A549 (cell line): ENCODE measurements around the gene HECTD4. TPM values are rescaled to one million over a fixed set of nuclear protein-coding genes. Genes with fewer than 3 reads are reported as not detected.

Experiments
- ATAC-seq, 2 experiments: fragments of 200-7000 bp in 1 of 2; fragments of >200 bp in 1 of 2; cut with Nextera tagmentation in 1 of 2; cut with Tn5 transposase in 1 of 2; 3 replicates each; pipeline versions ENCODE4 v1.8.0 to v1.9.1; 2018 to 2020; ENCODE audit warnings: mild to moderate bottlenecking in 1 of 2, moderate library complexity in 1 of 2
- CTCF ChIA-PET: fragments of 300-600 bp; sonication (Branson Sonifier 250); formaldehyde crosslinking; extraction: SDS; loops from one replicate; lab custom pipeline; 2021; ENCODE audit warnings: antibody characterized with exemption, inconsistent platforms; lab: Yijun Ruan, JAX
- POLR2A ChIA-PET: fragments of 350-600 bp; formaldehyde crosslinking; extraction: SDS; loops from one replicate; lab custom pipeline; 2021; ENCODE audit warnings: antibody characterized with exemption, inconsistent platforms; lab: Yijun Ruan, JAX
- DNase-seq, 2 experiments: peaks; one replicate each; pipeline versions ENCODE4 v3.0.0 to v3.0.0-alpha.2; 2011 to 2016; ENCODE audit warnings: low read depth in 1 of 2, low spot score in 1 of 2
- FAIRE-seq: peaks from 2 replicates; lab custom pipeline; 2011; peaks lifted over from hg19 to GRCh38; lab: Jason Lieb, UNC
- H3K27ac ChIP-seq, 2 experiments: fragments of >200 bp; sonication (Bioruptor Twin); formaldehyde crosslinking; 3 replicates each; pipeline ENCODE4 v1.5.1; 2016 to 2017
- H3K4me1 ChIP-seq: fragments of >200 bp; sonication (Bioruptor Twin); formaldehyde crosslinking; 3 replicates; pipeline ENCODE4 v1.6.1; 2016
- H3K4me2 ChIP-seq: fragments of >200 bp; sonication (Bioruptor Twin); formaldehyde crosslinking; 3 replicates; pipeline ENCODE4 v1.6.1; 2016
- H3K4me3 ChIP-seq: fragments of >200 bp; sonication (Bioruptor Twin); formaldehyde crosslinking; 3 replicates; pipeline ENCODE4 v1.5.1; 2016
- H3K9me3 ChIP-seq: fragments of >200 bp; sonication (Bioruptor Twin); formaldehyde crosslinking; 3 replicates; pipeline ENCODE4 v1.6.1; 2016
- BHLHE40 ChIP-seq: IDR thresholded peaks from 2 replicates; pipeline ENCODE4 v1.6.1; 2012; ENCODE audit warnings: low read depth, low read length, inconsistent platforms
- CBX2 ChIP-seq: fragments of 200-600 bp; sonication (generic); IDR thresholded peaks from 2 replicates; pipeline ENCODE4 v1.6.1; 2016; ENCODE audit warnings: low read depth, mild to moderate bottlenecking, borderline replicate concordance
- CEBPB ChIP-seq, 2 experiments: fragments of >200 bp in 1 of 2; sonication (Bioruptor Twin) in 1 of 2; formaldehyde crosslinking in 1 of 2; IDR thresholded peaks; 2 replicates each; pipeline ENCODE4 v1.6.1; 2012 to 2016
- CHD2 ChIP-seq: fragments of 150-350 bp; IDR thresholded peaks from 2 replicates; pipeline ENCODE4 v1.6.1; 2014; ENCODE audit warnings: low read length; ENCODE audit not compliant: partially characterized antibody
- EHF ChIP-seq: fragments of 250-450 bp; sonication (Bioruptor Pico); IDR thresholded peaks from 2 replicates; pipeline ENCODE4 v1.5.0; 2020; ENCODE audit warnings: mild to moderate bottlenecking
- ELK1 ChIP-seq: fragments of 150-350 bp; IDR thresholded peaks from 2 replicates; pipeline ENCODE4 v1.6.1; 2014; ENCODE audit warnings: low read depth, mild to moderate bottlenecking, low read length
- EP300 ChIP-seq, 2 experiments: fragments of >200 bp; sonication (Bioruptor Twin); formaldehyde crosslinking; IDR thresholded peaks; 2 replicates in 1 of 2; 3 replicates in 1 of 2; pipeline ENCODE4 v1.6.1; 2016 to 2017
- FOSB ChIP-seq: fragments of 250-450 bp; sonication (Bioruptor Pico); IDR thresholded peaks from 2 replicates; pipeline ENCODE4 v1.5.0; 2020; ENCODE audit warnings: mild to moderate bottlenecking, moderate library complexity
- FOXS1 ChIP-seq: fragments of 250-450 bp; sonication (Bioruptor Pico); IDR thresholded peaks from 2 replicates; pipeline ENCODE4 v1.5.0; 2020; ENCODE audit warnings: mild to moderate bottlenecking, moderate library complexity
- GATA3 ChIP-seq: IDR thresholded peaks from 2 replicates; pipeline ENCODE4 v1.6.1; 2012; ENCODE audit warnings: borderline replicate concordance
- HDAC2 ChIP-seq: fragments of 200-600 bp; sonication (generic); IDR thresholded peaks from 2 replicates; pipeline ENCODE4 v1.6.1; 2016
- HES2 ChIP-seq: fragments of >200 bp; sonication (Bioruptor Twin); formaldehyde crosslinking; IDR thresholded peaks from 2 replicates; pipeline ENCODE4 v1.6.1; 2016
- HOXB13 ChIP-seq: fragments of 250-450 bp; sonication (Bioruptor Pico); IDR thresholded peaks from 2 replicates; pipeline ENCODE4 v1.5.0; 2020; ENCODE audit warnings: low read depth, mild to moderate bottlenecking, moderate library complexity
- HOXB5 ChIP-seq: fragments of 250-450 bp; sonication (Bioruptor Pico); IDR thresholded peaks from 2 replicates; pipeline ENCODE4 v1.5.0; 2020; ENCODE audit warnings: mild to moderate bottlenecking, moderate library complexity
- JUNB ChIP-seq: fragments of >200 bp; sonication (Bioruptor Twin); formaldehyde crosslinking; IDR thresholded peaks from 2 replicates; pipeline ENCODE4 v1.6.1; 2016
- KDM1A ChIP-seq: fragments of 200-600 bp; sonication (generic); IDR thresholded peaks from 2 replicates; pipeline ENCODE4 v1.6.1; 2016; ENCODE audit warnings: low read depth, mild to moderate bottlenecking
- KDM5A ChIP-seq: fragments of 200-600 bp; sonication (generic); IDR thresholded peaks from 2 replicates; pipeline ENCODE4 v1.6.1; 2016; ENCODE audit warnings: antibody characterized with exemption, mild to moderate bottlenecking
- MAFK ChIP-seq: fragments of 450-650 bp; IDR thresholded peaks from 2 replicates; pipeline ENCODE4 v1.6.1; 2014; ENCODE audit not compliant: partially characterized antibody
- MYC ChIP-seq: IDR thresholded peaks from 2 replicates; pipeline ENCODE4 v1.6.1; 2012; ENCODE audit warnings: mild to moderate bottlenecking, inconsistent platforms, low read length, improper control_type of control experiment, borderline replicate concordance
- NPAS2 ChIP-seq: fragments of 250-450 bp; sonication (Bioruptor Pico); IDR thresholded peaks from 2 replicates; pipeline ENCODE4 v1.8.0; 2022; ENCODE audit warnings: mild to moderate bottlenecking, moderate library complexity, borderline replicate concordance
- NR3C1 ChIP-seq: fragments of >200 bp; sonication (Bioruptor Twin); formaldehyde crosslinking; IDR thresholded peaks from 3 replicates; pipeline ENCODE4 v1.6.1; 2017
- POLR2A ChIP-seq: IDR thresholded peaks from 2 replicates; pipeline ENCODE4 v1.6.1; 2012; ENCODE audit warnings: mild to moderate bottlenecking, low read length
- RCOR1 ChIP-seq: fragments of 150-350 bp; IDR thresholded peaks from 2 replicates; pipeline ENCODE4 v1.6.1; 2014; ENCODE audit warnings: antibody characterized with exemption, low read length, low read depth
- SMC3 ChIP-seq: fragments of >200 bp; sonication (Bioruptor Twin); formaldehyde crosslinking; IDR thresholded peaks from 3 replicates; pipeline ENCODE4 v1.6.1; 2018; ENCODE audit warnings: inconsistent platforms
- ZFP36 ChIP-seq: fragments of 450-650 bp; IDR thresholded peaks from 2 replicates; pipeline ENCODE4 v1.6.1; 2014; ENCODE audit warnings: borderline replicate concordance; ENCODE audit not compliant: partially characterized antibody
- ZSCAN20 ChIP-seq: fragments of 250-450 bp; sonication (Bioruptor Pico); IDR thresholded peaks from 2 replicates; pipeline ENCODE4 v1.8.0; 2022; ENCODE audit warnings: mild to moderate bottlenecking, moderate library complexity
- WGBS: methylation state at CpG from one replicate; pipeline ENCODE4 v1.1.6; 2017; ENCODE audit errors: missing lambda C conversion rate; 5-methylcytosine and 5-hydroxymethylcytosine counted together
- polyA plus RNA-seq, 4 experiments: library from polyadenylated mRNA; depleted of rRNA in 3 of 4; stranded (reverse); fragments of >200 nt; fragmentation: RNase III in 1 of 4; extraction: RNeasy Plus Mini Kit Qiagen cat#74134 plus additional on column Dnase treatment in 1 of 4; gene quantifications; 2 replicates in 3 of 4; 3 replicates in 1 of 4; pipeline ENCODE4 v1.2.3, GENCODE V29; 2011 to 2017

Gene HECTD4
- polyA plus RNA-seq, 2 of the 4 experiments (the other 2 are of a cell fraction): 9.9 to 14.7 TPM

DNA sequence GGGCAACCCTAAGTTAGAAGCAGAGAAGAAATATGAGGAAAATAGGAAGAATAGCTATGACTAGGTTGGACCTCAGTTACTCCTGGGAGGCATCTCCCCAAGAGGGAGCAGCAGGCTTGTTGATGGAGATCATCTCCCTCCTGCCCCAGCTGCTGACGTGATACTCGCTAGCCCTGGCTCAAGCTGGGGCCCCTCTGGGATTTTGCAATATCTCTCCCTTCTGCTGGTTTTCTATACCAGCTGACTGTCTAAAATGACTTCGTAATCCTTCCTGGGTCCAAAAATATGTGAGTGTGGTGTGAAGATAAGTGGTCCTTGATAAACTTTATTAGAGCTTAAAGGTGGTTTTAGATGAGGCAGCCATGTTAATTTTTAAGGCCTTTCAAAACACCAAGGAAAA is 4.5 kb upstream of the HECTD4 start:
- H3K9me3 ChIP-seq: no peaks in the 10 kb centered on the region

DNA sequence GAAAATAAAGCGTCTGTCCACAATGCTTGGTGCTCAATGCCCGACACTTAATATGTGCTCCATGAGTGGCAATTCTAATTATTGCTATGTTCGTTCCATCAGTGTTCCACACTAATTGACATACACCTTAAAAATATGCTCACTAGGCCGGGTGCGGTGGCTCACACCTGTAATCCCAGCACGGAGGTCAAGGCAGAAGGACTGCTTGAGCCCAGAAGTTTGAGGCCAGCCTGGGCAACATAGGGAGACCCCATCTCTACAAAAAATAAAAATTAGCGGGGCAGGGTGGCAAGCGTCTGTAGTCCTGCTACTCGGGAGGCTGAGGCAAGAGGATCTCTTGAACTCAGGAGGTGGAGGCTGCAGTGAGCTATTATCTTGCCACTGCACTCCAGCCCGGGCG is 635 bp upstream of the HECTD4 start:
- ATAC-seq (no peak), FAIRE-seq (no peak), DNase-seq (no peak)
- no peaks in the 10 kb centered on the region for H3K9me3 ChIP-seq
- peaks cover 5% of the 10 kb centered on the region; the same call in 2 of the 3 replicates for H3K4me1 ChIP-seq
- POLR2A ChIA-PET: no interaction called here
- H3K4me2 ChIP-seq: peak overlapping the region; percentile 82
- CTCF ChIA-PET: no interaction called here
- TF ChIP-seq SMC3: no peak
- no peak for TF ChIP-seq HES2
- TF ChIP-seq GATA3: no peak
- TF ChIP-seq ZSCAN20 (CRISPR knock-in tag): no peak
- no peak for TF ChIP-seq MYC
- TF ChIP-seq HDAC2: no peak
- TF ChIP-seq HOXB13: no peak
- TF ChIP-seq FOXS1 (CRISPR knock-in tag): no peak
- TF ChIP-seq KDM5A: no peak
- TF ChIP-seq MAFK: no peak
- TF ChIP-seq ZFP36: no peak
- TF ChIP-seq NPAS2 (CRISPR knock-in tag): no peak
- TF ChIP-seq FOSB (CRISPR knock-in tag): no peak
- TF ChIP-seq CEBPB (IDR thresholded peaks at IDR 0.05): no peak
- TF ChIP-seq ELK1: no peak
- no peak for TF ChIP-seq JUNB
- no peak for TF ChIP-seq HOXB5
- WGBS: 84% methylated on average over 11 of the region's 11 CpGs
- H3K4me3 ChIP-seq: peak overlapping the region; percentile 100
- peak overlapping the region; percentile 84 to 94 for H3K27ac ChIP-seq

More for the DNA sequence above, 4.5 kb upstream of the HECTD4 start:
- ChIA-PET CTCF (interaction anchor here (0.6 to 3.1 kb wide), 62 partner anchors 9 to 567 kb away, joined by 3 to 80 read pairs (median 4); partner anchors contain the start of genes NAA25 and TRAFD1), POLR2A (interaction anchor here (0.5 to 1.0 kb wide), 4 partner anchors 15 to 278 kb away, joined by 3 to 7 read pairs (median 3); partner anchors contain the start of gene NAA25)
- TF ChIP-seq CEBPB (IDR thresholded peaks at IDR 0.05): no peak; a peak in 1 of 4 replicates
- TF ChIP-seq HDAC2: no peak
- no peak for TF ChIP-seq CBX2
- no peak for TF ChIP-seq NPAS2 (CRISPR knock-in tag)
- TF ChIP-seq EP300 (IDR thresholded peaks at IDR 0.05): no peak
- TF ChIP-seq NR3C1: no peak
- no peak for TF ChIP-seq RCOR1
- no peak for TF ChIP-seq ELK1
- no peak for TF ChIP-seq HOXB13
- no peak for TF ChIP-seq POLR2A
- TF ChIP-seq EHF: no peak
- Histone ChIP-seq H3K4me3 (no peak overlapping the region), H3K4me2 (no peak overlapping the region), H3K27ac (no peak overlapping the region), H3K4me1 (no peaks in the 10 kb centered on the region; the same call in 2 of the 3 replicates)
- DNase-seq (no peak), ATAC-seq (no peak), FAIRE-seq (no peak)
- WGBS: 91% methylated on average over 3 of the region's 3 CpGs

- WGBS: 6% methylated on average over 15 of the region's 33 CpGs
- Histone ChIP-seq H3K4me1 (peaks cover 5% of the 10 kb centered on the region; the same call in 2 of the 3 replicates), H3K27ac (peak overlapping the region; percentile 84 to 94), H3K4me3 (peak overlapping the region; percentile 100), H3K4me2 (peak overlapping the region; percentile 88), H3K9me3 (no peaks in the 10 kb centered on the region)
- DNase-seq: no peak
- CTCF ChIA-PET: no interaction called here
- no peak for FAIRE-seq
- POLR2A ChIA-PET: no interaction called here
- TF ChIP-seq FOSB (CRISPR knock-in tag) (no peak), ZSCAN20 (CRISPR knock-in tag) (no peak), KDM1A (no peak), BHLHE40 (no peak), HES2 (no peak), CHD2 (no peak)
- ATAC-seq: peak; percentile 25 to 57; a peak in 5 of 6 replicates
These were observed 787 bp downstream of the HECTD4 start for GRCh38 chr12:112381406-112381882.
